ENCODE results near the gene MYNN.
A peak's percentile ranks its signal among the peaks of the same experiment; 100 is the strongest.

MYNN gene

GRCh38 chr3:169780742-169781141 lies 7.5 kb downstream of the MYNN start:
- no peak for DNase-seq

GRCh38 chr3:169781209-169781855 lies 8.1 kb downstream of the MYNN start:
- no peak for DNase-seq

GRCh38 chr3:169787120-169787519 lies 13.9 kb downstream of the MYNN start:
- DNase-seq: no peak

GRCh38 chr3:169787791-169788190 lies 14.6 kb downstream of the MYNN start:
- no peak for DNase-seq

GRCh38 chr3:169790219-169790618 lies 17.0 kb downstream of the MYNN start:
- DNase-seq: no peak

GRCh38 chr3:169790687-169791429 lies 17.7 kb downstream of the MYNN start:
- DNase-seq: no peak

GRCh38 chr3:169792359-169792758 lies 19.2 kb downstream of the MYNN start:
- DNase-seq: no peak

GRCh38 chr3:169804681-169805080 lies 31.5 kb downstream of the MYNN start:
- no peak for DNase-seq

GRCh38 chr3:169809230-169809795 lies 36.1 kb downstream of the MYNN start:
- no peak for DNase-seq

GRCh38 chr3:169811631-169812331 lies 38.6 kb downstream of the MYNN start:
- peak; percentile 41 for DNase-seq

- peak; percentile 81 for DNase-seq
Measured at GRCh38 chr3:169812332-169813235, 39.4 kb downstream of the MYNN start, which contains the start of the genes LRRC34 and LRRIQ4. LRRC34 (minus strand) TSS chr3:169812904; CDS start chr3:169812548, 356 bp downstream. LRRIQ4 (plus strand) TSS chr3:169812870; CDS start chr3:169821922, 9,052 bp downstream.

- no peak for DNase-seq
Measured at GRCh38 chr3:169813278-169813677, 40.1 kb downstream of the MYNN start.

GRCh38 chr3:169813757-169814517 lies 40.7 kb downstream of the MYNN start:
- no peak for DNase-seq

GRCh38 chr3:169815590-169816150 lies 42.5 kb downstream of the MYNN start:
- DNase-seq: no peak

- DNase-seq: no peak
Measured at GRCh38 chr3:169818316-169818715, 45.1 kb downstream of the MYNN start.

- no peak for DNase-seq
Measured at GRCh38 chr3:169822091-169822490, 48.9 kb downstream of the MYNN start.

- DNase-seq: no peak
Measured at GRCh38 chr3:169822540-169822939, 49.3 kb downstream of the MYNN start.

- no peak for DNase-seq
Measured at GRCh38 chr3:169822983-169823382, 49.8 kb downstream of the MYNN start.

GRCh38 chr3:169825316-169825715 lies 52.1 kb downstream of the MYNN start:
- no peak for DNase-seq

GRCh38 chr3:169827712-169828111 lies 54.5 kb downstream of the MYNN start:
- no peak for DNase-seq

- no peak for DNase-seq
Measured at GRCh38 chr3:169835533-169835932, 62.3 kb downstream of the MYNN start.
